Endothelial cell of umbilical vein (primary cell): ENCODE results near the gene C1orf35. TPM values are rescaled to one million over a fixed set of nuclear protein-coding genes. Genes with fewer than 3 reads are reported as not detected.

Experiments used
- BruUV-seq: library from RNA; stranded (reverse); fragments of 400-500 nt; replicated peaks from 2 replicates; lab custom pipeline; 2021; lab: Mats Ljungman, UMichigan
- CTCF ChIA-PET: fragments of 300-600, 350-600 bp; sonication (Branson Sonifier 250); formaldehyde crosslinking; loops from one replicate; lab custom pipeline; 2021; ENCODE audit warnings: antibody characterized with exemption, inconsistent platforms; lab: Charles Lee
- POLR2A ChIA-PET: fragments of 300-600, 350-600 bp; sonication (Branson Sonifier 250); formaldehyde crosslinking; loops from one replicate; lab custom pipeline; 2021; ENCODE audit warnings: antibody characterized with exemption, inconsistent platforms; lab: Charles Lee
- DNase-seq: peaks from one replicate; pipeline ENCODE4 v3.0.0-alpha.2; 2011; ENCODE audit warnings: low read depth, low spot score
- FAIRE-seq: peaks from 2 replicates; lab custom pipeline; 2011; peaks lifted over from hg19 to GRCh38; lab: Jason Lieb, UNC
- H2AFZ ChIP-seq: 2 replicates; pipeline ENCODE4 v1.6.0; 2012; ENCODE audit warnings: low read depth, low read length, control low read depth, inconsistent platforms
- H3K27ac ChIP-seq: 2 replicates; pipeline ENCODE4 v1.5.1; 2011; ENCODE audit warnings: low read depth, mild to moderate bottlenecking, control low read depth, low read length, moderate library complexity; ENCODE audit not compliant: insufficient read depth
- H3K27me3 ChIP-seq, 2 experiments: 2 replicates each; pipeline versions ENCODE4 v1.6.0 to v1.6.1; 2011; ENCODE audit warnings: low read length in 2 of 2, mixed read lengths in 1 of 2; ENCODE audit not compliant: control insufficient read depth in 2 of 2, insufficient read depth in 2 of 2
- H3K36me3 ChIP-seq, 2 experiments: 2 replicates in 1 of 2; 3 replicates in 1 of 2; pipeline ENCODE4 v1.5.1; 2011; ENCODE audit warnings: low read length in 2 of 2, mild to moderate bottlenecking in 1 of 2, moderate library complexity in 1 of 2; ENCODE audit not compliant: control insufficient read depth in 2 of 2, insufficient read depth in 2 of 2; ENCODE audit errors: extremely low read depth in 1 of 2
- H3K4me1 ChIP-seq: 3 replicates; pipeline ENCODE4 v1.5.1; 2011; ENCODE audit warnings: mild to moderate bottlenecking, low read length; ENCODE audit not compliant: control insufficient read depth, insufficient read depth; ENCODE audit errors: extremely low read depth
- H3K4me2 ChIP-seq: 2 replicates; pipeline ENCODE4 v1.6.1; 2011; ENCODE audit warnings: low read length, control low read depth, mixed read lengths; ENCODE audit not compliant: insufficient read depth
- H3K4me3 ChIP-seq, 3 experiments: fragments of 200-600 bp in 1 of 3; sonication (generic), shearing (Covaris generic) in 1 of 3; replicated peaks in 1 of 3; 2 replicates each; pipeline ENCODE4 v1.5.1; 2011 to 2016; ENCODE audit warnings: control low read depth in 3 of 3, low read length in 3 of 3, mild to moderate bottlenecking in 2 of 3, inconsistent platforms in 1 of 3, low read depth in 1 of 3, moderate library complexity in 1 of 3; ENCODE audit not compliant: insufficient read depth in 1 of 3
- H3K79me2 ChIP-seq: 2 replicates; pipeline ENCODE4 v1.6.0; 2012; ENCODE audit warnings: low read length, inconsistent platforms; ENCODE audit not compliant: control insufficient read depth, insufficient read depth
- H3K9ac ChIP-seq: replicated peaks from 2 replicates; pipeline ENCODE3; 2011; ENCODE audit warnings: low read length, control low read depth; ENCODE audit not compliant: insufficient read depth; ENCODE audit errors: extremely low read depth
- H3K9me1 ChIP-seq: replicated peaks from 3 replicates; pipeline ENCODE4 v1.6.0; 2011; ENCODE audit warnings: mild to moderate bottlenecking, low read length; ENCODE audit not compliant: control insufficient read depth, insufficient read depth; ENCODE audit errors: extremely low read depth
- H3K9me3 ChIP-seq: replicated peaks from 2 replicates; pipeline ENCODE4 v1.5.1; 2012; ENCODE audit warnings: low read length, inconsistent platforms; ENCODE audit not compliant: control insufficient read depth, insufficient read depth
- H4K20me1 ChIP-seq: replicated peaks from 2 replicates; pipeline ENCODE3; 2011; ENCODE audit warnings: mild to moderate bottlenecking, low read length; ENCODE audit not compliant: control insufficient read depth, insufficient read depth; ENCODE audit errors: extremely low read depth
- CTCF ChIP-seq, 2 donors: IDR thresholded peaks; 1 replicate in 1 of 2; 2 replicates in 1 of 2; pipeline ENCODE4 v1.5.1; 2011; ENCODE audit warnings: low read length in 2 of 2, mild to moderate bottlenecking in 2 of 2, moderate library complexity in 2 of 2, control low read depth in 1 of 2, inconsistent platforms in 1 of 2, low read depth in 1 of 2; ENCODE audit not compliant: insufficient read depth in 1 of 2; ENCODE audit errors: extremely low read depth in 1 of 2
- EZH2 ChIP-seq: IDR thresholded peaks from 2 replicates; pipeline ENCODE4 v1.6.1; 2012; ENCODE audit warnings: borderline replicate concordance, low read depth, mild to moderate bottlenecking, moderate library complexity, low read length, inconsistent platforms; ENCODE audit not compliant: severe bottlenecking
- FOS ChIP-seq: IDR thresholded peaks from 2 replicates; pipeline ENCODE4 v1.6.1; 2011; ENCODE audit warnings: mild to moderate bottlenecking, low read length, moderate library complexity, borderline replicate concordance; ENCODE audit not compliant: insufficient read depth
- GATA2 ChIP-seq: IDR thresholded peaks from 2 replicates; pipeline ENCODE4 v1.7.0; 2011; ENCODE audit warnings: low read depth, mild to moderate bottlenecking, moderate library complexity, mixed read lengths, low read length; ENCODE audit not compliant: insufficient read length, insufficient read depth
- JUN ChIP-seq: IDR thresholded peaks from 2 replicates; pipeline ENCODE4 v1.6.1; 2011; ENCODE audit warnings: borderline replicate concordance, low read depth; ENCODE audit not compliant: insufficient read length, insufficient read depth
- MAX ChIP-seq: IDR thresholded peaks from 2 replicates; pipeline ENCODE4 v1.6.1; 2011; ENCODE audit not compliant: insufficient read depth, insufficient read length
- MYC ChIP-seq: IDR thresholded peaks from one replicate; pipeline ENCODE4 v1.6.1; 2011; ENCODE audit warnings: mild to moderate bottlenecking, low read depth, low read length
- POLR2A ChIP-seq: IDR thresholded peaks from 2 replicates; pipeline ENCODE4 v1.6.1; 2012; ENCODE audit warnings: low read depth, mild to moderate bottlenecking, control low read depth, low read length
- POLR2AphosphoS5 ChIP-seq: IDR thresholded peaks from 2 replicates; pipeline ENCODE4 v1.6.1; 2012; ENCODE audit warnings: low read depth, mild to moderate bottlenecking, control low read depth, low read length, moderate library complexity; ENCODE audit not compliant: insufficient read depth
- dilution Hi-C: fragments of 300-500 bp; cut with MboI; formaldehyde crosslinking; loops from one replicate; pipeline ENCODE4 v1.15.0; 2019; ENCODE audit warnings: low sequenced_read_pairs; ENCODE audit not compliant: extremely low pct_ligation_motif_present
- intact Hi-C: fragments of 100-400 bp; cut with micrococcal nuclease; formaldehyde crosslinking; loops from one replicate; pipeline ENCODE4 v1.10.0; 2022
- polyA plus RNA-seq, 4 experiments: library from polyadenylated mRNA; depleted of rRNA in 3 of 4; stranded (reverse) in 3 of 4; unstranded in 1 of 4; fragments of >200 nt; gene quantifications; 2 replicates each; pipeline versions ENCODE4 v1.2.1 to v1.2.3, GENCODE V29; 2011 to 2012; ENCODE audit warnings: missing spikeins in 1 of 4
- total RNA-seq: library from RNA; stranded (reverse); gene quantifications from 2 replicates; pipeline ENCODE4 v1.2.3, GENCODE V29; 2021

Gene C1orf35
- total and polyA plus RNA-seq, 2 donors (not counting 3 experiments of a cell fraction or from before 2014, with no cell fraction given), result 19.9 to 21.7 TPM

- BruUV-seq, result no TSS peak
- CTCF ChIA-PET, result interaction anchor here (0.9 kb wide), 1 partner anchor 80 kb away, joined by 3 read pairs; no protein-coding TSS in a partner anchor
- H3K27ac ChIP-seq, result no peak overlapping the region
- no peak overlapping the region for H2AFZ ChIP-seq
- no peak for TF ChIP-seq GATA2
- TF ChIP-seq POLR2AphosphoS5, result no peak
- no peak for TF ChIP-seq FOS
- no peak for TF ChIP-seq MAX
- TF ChIP-seq POLR2A, result no peak
- TF ChIP-seq CTCF (IDR thresholded peaks at IDR 0.05; ENCODE audit: extremely low read depth in 1 of 2, insufficient read depth in 1 of 2, low read depth in 1 of 2, low read length in 2 of 2), result no peak
- no peak for TF ChIP-seq MYC
- no peak for TF ChIP-seq EZH2
- TF ChIP-seq JUN, result no peak
- no peak overlapping the region for H3K4me3 ChIP-seq
- no peak for FAIRE-seq
- no peak for DNase-seq
- no peak overlapping the region for H3K9ac ChIP-seq
- intact Hi-C loops (no loop called here), dilution Hi-C loops (no loop called here)
- H3K9me3 ChIP-seq, result no peaks in the 10 kb centered on the region
- H3K9me1 ChIP-seq, result no peaks in the 10 kb centered on the region
- H3K36me3 ChIP-seq, result no peaks in the 10 kb centered on the region
- POLR2A ChIA-PET, result no interaction called here
- peaks cover 7% of the 10 kb centered on the region for H3K4me1 ChIP-seq
- no peaks in the 10 kb centered on the region for H4K20me1 ChIP-seq
- H3K27me3 ChIP-seq, result no peaks in the 10 kb centered on the region
- no peak overlapping the region for H3K4me2 ChIP-seq
- peaks cover 28% of the 10 kb centered on the region for H3K79me2 ChIP-seq
Observed at GRCh38 chr1:228079013-228079412, 24.1 kb downstream of the C1orf35 start.
